ENCODE results near the gene NUP160.

GRCh38 chr11:47766509-47767227 lies 81.5 kb downstream of the NUP160 start:
- TF ChIP-seq, protein P1, sequence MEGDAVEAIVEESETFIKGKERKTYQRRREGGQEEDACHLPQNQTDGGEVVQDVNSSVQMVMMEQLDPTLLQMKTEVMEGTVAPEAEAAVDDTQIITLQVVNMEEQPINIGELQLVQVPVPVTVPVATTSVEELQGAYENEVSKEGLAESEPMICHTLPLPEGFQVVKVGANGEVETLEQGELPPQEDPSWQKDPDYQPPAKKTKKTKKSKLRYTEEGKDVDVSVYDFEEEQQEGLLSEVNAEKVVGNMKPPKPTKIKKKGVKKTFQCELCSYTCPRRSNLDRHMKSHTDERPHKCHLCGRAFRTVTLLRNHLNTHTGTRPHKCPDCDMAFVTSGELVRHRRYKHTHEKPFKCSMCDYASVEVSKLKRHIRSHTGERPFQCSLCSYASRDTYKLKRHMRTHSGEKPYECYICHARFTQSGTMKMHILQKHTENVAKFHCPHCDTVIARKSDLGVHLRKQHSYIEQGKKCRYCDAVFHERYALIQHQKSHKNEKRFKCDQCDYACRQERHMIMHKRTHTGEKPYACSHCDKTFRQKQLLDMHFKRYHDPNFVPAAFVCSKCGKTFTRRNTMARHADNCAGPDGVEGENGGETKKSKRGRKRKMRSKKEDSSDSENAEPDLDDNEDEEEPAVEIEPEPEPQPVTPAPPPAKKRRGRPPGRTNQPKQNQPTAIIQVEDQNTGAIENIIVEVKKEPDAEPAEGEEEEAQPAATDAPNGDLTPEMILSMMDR (IDR thresholded peaks at IDR 0.05) = no peak
- no peak for TF ChIP-seq EZH2 (IDR thresholded peaks at IDR 0.05)
